ENCODE data around the gene TRIP4. TPM values are rescaled to one million over a fixed set of nuclear protein-coding genes. Genes with fewer than 3 reads are reported as not detected.
"Not testable (repeated sequence)": the region's sequence is repeated elsewhere in the genome, so short reads cannot be mapped to it uniquely, and the experiment has no call there.

Gene TRIP4
- total RNA-seq, 1 donor from 2014 or later = 24.7 TPM

DNA sequence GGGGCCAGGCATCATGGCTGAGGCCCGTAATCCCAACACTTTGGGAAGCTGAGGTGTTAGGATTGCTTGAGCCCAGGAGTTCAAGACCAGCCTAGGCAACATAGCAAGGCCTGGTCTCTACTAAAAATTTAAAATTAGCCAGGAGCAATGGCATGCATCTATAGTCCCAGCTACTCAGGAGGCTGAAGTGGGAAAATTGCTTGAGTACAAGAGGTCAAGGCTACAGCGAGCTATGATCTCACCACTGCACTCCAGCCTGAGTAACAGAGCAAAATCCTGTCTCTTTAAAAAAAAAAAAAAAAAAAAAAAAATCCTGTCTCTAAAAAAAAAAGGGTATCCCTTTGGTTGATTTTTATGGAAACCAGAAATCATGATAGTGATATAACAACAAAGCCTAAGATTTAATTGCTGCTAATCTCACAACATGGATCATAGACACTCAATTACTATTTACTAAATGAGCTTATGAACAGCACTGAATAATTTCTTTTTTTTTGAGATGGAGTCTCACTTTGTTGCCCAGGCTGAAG is 18.5 kb upstream of the TRIP4 start:
- H3K9me3 Mint-ChIP-seq (ENCODE audit: low read depth) = no peaks in the 10 kb centered on the region
- no peaks in the 10 kb centered on the region for H3K27me3 Mint-ChIP-seq (ENCODE audit: low read depth)
- H3K27ac Mint-ChIP-seq (ENCODE audit: unreplicated experiment) = no peak overlapping the region
- TF ChIP-seq, protein P1, sequence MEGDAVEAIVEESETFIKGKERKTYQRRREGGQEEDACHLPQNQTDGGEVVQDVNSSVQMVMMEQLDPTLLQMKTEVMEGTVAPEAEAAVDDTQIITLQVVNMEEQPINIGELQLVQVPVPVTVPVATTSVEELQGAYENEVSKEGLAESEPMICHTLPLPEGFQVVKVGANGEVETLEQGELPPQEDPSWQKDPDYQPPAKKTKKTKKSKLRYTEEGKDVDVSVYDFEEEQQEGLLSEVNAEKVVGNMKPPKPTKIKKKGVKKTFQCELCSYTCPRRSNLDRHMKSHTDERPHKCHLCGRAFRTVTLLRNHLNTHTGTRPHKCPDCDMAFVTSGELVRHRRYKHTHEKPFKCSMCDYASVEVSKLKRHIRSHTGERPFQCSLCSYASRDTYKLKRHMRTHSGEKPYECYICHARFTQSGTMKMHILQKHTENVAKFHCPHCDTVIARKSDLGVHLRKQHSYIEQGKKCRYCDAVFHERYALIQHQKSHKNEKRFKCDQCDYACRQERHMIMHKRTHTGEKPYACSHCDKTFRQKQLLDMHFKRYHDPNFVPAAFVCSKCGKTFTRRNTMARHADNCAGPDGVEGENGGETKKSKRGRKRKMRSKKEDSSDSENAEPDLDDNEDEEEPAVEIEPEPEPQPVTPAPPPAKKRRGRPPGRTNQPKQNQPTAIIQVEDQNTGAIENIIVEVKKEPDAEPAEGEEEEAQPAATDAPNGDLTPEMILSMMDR (IDR thresholded peaks at IDR 0.05) = no peak
- H3K36me3 Mint-ChIP-seq (ENCODE audit: low read depth) = no peaks in the 10 kb centered on the region
- no peak overlapping the region for H3K4me3 Mint-ChIP-seq (ENCODE audit: unreplicated experiment)
- no peaks in the 10 kb centered on the region for H3K4me1 Mint-ChIP-seq (ENCODE audit: low read depth)
- DNase-seq (ENCODE audit: low spot score) = no peak

DNA sequence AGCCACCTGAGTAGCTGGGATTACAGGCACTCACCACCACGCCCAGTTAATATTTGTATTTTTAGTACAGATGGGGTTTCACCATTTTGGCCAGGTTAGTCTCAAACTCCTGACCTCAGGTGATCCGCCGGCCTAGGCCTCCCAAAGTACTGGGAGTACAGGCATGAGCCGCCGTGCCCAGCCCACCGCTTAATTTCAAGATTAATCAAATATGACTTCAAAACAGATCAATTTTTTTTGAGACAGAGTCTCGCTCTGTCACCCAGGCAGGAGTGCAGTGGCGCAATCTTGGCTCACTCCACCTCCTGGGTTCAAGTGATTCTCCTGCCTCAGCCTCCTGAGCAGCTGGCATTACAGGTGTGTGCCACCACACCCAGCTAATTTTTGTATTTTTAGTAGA is 16.3 kb upstream of the TRIP4 start:
- H3K4me3 Mint-ChIP-seq (ENCODE audit: unreplicated experiment); H3K27ac Mint-ChIP-seq (ENCODE audit: unreplicated experiment); DNase-seq (ENCODE audit: low spot score); H3K27me3 Mint-ChIP-seq (ENCODE audit: low read depth); H3K36me3 Mint-ChIP-seq (ENCODE audit: low read depth); H3K9me3 Mint-ChIP-seq (ENCODE audit: low read depth); H3K4me1 Mint-ChIP-seq (ENCODE audit: low read depth): not testable (repeated sequence)

DNA sequence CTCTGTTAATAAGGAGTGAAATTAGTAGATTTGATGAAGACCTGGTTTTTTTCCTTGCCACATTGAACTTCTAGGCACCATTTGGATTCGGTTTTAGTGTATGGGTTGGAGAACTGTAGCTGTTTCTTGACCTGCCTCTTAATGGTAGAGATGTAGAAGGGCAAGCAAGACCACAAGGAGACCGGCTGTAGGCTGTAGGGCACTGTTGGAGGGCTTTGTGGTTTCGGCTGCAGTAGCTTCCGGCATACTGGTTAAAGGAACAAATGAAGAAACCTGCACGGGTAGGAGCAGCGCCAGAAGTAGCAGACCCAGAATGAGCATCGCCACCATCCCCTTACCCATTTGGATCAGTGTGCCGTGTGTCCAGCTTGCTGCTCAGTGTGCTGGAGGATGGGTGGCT is 14.3 kb upstream of the TRIP4 start:
- TF ChIP-seq, protein P1 (IDR thresholded peaks at IDR 0.05) = no peak
- H3K4me3 Mint-ChIP-seq (ENCODE audit: unreplicated experiment) = no peak overlapping the region
- no peaks in the 10 kb centered on the region for H3K27me3 Mint-ChIP-seq (ENCODE audit: low read depth)
- DNase-seq (ENCODE audit: low spot score) = no peak
- H3K36me3 Mint-ChIP-seq (ENCODE audit: low read depth) = no peaks in the 10 kb centered on the region
- H3K9me3 Mint-ChIP-seq (ENCODE audit: low read depth) = no peaks in the 10 kb centered on the region
- H3K27ac Mint-ChIP-seq (ENCODE audit: unreplicated experiment) = no peak overlapping the region
- H3K4me1 Mint-ChIP-seq (ENCODE audit: low read depth) = peaks cover 5% of the 10 kb centered on the region

DNA sequence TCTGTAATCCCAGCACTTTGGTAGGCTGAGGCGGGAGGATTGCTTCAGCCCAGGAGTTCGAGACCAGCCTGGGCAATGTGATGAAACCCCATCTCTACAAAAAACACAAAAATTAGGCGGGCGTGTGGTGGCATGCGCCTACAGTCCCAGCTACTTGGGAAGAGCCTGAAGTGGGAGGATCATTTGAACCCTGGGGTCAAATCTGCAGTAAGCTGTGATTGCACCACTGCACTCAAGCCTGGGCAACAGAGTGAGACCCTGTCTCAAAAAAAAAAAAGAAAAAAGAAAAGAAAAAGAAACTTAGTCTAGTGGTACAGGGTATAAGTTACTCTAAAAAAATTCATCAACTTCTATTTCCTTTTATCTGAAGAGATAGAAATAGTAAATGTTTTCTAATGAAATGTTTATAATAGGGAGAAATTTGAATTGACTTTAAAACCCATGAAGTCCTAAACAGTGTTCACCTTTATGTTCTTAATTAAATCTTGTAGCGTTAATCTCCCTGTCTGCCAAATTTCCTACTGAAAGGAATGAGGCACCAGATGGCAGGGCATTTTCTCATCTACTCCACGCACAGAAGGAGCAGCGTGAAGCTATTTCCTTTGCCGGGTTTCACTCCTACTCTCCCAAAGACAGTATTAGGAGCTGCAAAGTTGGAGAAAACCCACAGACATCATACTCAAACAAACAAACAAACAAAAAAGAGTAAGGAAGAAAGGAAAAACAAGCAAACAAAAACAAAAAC is 8.2 kb upstream of the TRIP4 start:
- no peak for DNase-seq (ENCODE audit: low spot score)
- Mint-ChIP-seq H3K36me3 (ENCODE audit: low read depth) (no peaks in the 10 kb centered on the region), H3K4me1 (ENCODE audit: low read depth) (peaks cover 26% of the 10 kb centered on the region), H3K27ac (ENCODE audit: unreplicated experiment) (peak overlapping the region; percentile 54), H3K4me3 (ENCODE audit: unreplicated experiment) (peak overlapping the region; percentile 40), H3K27me3 (ENCODE audit: low read depth) (no peaks in the 10 kb centered on the region), H3K9me3 (ENCODE audit: low read depth) (no peaks in the 10 kb centered on the region)
- TF ChIP-seq, protein P1 (IDR thresholded peaks at IDR 0.05) = no peak

DNA sequence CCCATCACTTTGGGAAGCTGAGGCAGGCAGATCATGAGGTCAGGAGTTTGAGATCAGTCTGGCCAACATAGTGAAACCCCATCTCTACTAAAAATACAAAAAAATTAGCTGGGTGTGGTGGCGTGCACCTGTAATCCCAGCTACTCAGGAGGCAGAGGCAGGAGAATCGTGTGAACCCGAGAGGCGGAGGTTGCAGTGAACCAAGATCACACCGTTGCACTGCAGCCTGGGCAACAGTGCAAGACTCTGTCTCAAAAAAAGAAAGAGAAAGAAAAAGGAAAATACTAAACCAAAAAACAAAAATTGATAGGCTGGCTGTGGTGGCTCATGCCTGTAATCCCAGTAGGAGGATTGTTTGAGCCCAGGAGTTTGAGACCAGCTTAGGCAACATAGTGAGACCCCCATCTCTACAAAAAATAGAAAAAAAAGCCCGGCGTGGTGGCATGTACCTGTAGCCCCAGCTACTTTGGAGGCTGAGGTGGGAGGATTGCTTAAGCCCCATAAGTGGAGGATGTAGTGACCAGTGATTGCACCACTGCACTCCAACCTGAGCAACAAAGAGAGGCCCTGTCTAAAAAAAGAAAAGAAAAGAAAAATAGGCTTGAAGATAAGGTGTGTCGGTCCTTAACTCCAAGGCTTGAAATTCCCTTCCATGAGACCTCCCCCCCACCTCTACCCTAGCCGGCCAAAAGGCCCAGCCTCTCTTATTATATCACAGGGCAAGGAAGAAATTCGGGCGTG is 7.3 kb upstream of the TRIP4 start:
- not testable (repeated sequence) for H3K9me3 Mint-ChIP-seq (ENCODE audit: low read depth); DNase-seq (ENCODE audit: low spot score); H3K36me3 Mint-ChIP-seq (ENCODE audit: low read depth); H3K27me3 Mint-ChIP-seq (ENCODE audit: low read depth)
- Mint-ChIP-seq H3K4me1 (ENCODE audit: low read depth) (peaks cover 26% of the 10 kb centered on the region), H3K4me3 (ENCODE audit: unreplicated experiment) (peak overlapping the region; percentile 72), H3K27ac (ENCODE audit: unreplicated experiment) (peak overlapping the region; percentile 22)

DNA sequence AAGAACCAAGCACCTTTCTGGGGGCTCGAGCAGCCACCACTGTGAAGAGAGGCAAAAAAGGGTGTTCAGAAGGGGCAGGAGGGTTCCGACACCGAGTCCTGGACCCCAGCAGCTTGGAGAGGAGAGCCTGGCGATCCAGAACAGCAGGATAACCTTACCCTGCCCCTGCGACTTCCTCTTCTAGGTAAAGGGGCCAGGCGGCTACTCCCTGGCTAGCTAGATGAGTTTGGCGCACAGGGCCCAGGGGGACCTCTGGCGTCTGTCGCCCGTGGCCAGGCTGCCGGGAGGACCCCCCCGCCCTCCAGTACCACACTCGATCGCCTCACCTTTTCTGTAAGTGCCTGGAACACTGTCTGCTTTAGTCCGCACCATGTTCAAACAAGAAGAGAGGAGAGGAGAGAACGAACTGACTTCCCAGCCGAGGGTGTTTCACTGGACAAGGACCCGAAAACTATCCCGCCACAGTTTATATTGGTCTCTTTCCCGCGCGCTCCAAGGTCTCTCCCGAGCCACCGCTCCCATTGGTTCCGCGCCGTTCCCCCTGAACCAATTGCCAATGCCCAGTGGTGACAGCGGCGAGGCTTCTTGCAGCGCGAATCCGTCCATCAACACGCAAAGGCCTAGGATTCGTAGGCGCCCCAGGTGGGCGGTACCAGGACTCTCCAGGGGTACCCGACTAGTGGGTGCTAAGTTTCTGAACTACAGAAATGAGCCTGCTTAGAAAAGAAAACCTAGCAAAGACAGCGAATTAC is 6.5 kb upstream of the TRIP4 start, which contains the start of gene PCLAF:
Gene PCLAF, minus strand, starts transcription at position 442 of the 752 bp plus-strand sequence. Its CDS starts 70 bp downstream, at position 372.
- Mint-ChIP-seq H3K36me3 (ENCODE audit: low read depth) (no peaks in the 10 kb centered on the region), H3K27me3 (ENCODE audit: low read depth) (no peaks in the 10 kb centered on the region), H3K27ac (ENCODE audit: unreplicated experiment) (peak within 1 kb of the TSS; percentile 24), H3K9me3 (ENCODE audit: low read depth) (no peaks in the 10 kb centered on the region), H3K4me3 (ENCODE audit: unreplicated experiment) (peak within 1 kb of the TSS; percentile 72), H3K4me1 (ENCODE audit: low read depth) (peaks cover 26% of the 10 kb centered on the region)
- TF ChIP-seq, protein P1 (IDR thresholded peaks at IDR 0.05) = peak; percentile 29
- DNase-seq (ENCODE audit: low spot score) = peak; percentile 96

All from chondrocyte (in vitro differentiated cells).